Measurements from ENCODE around the gene LOXL3.

The LOXL3 gene

GRCh38 chr2:74573747-74574562, 20.2 kb upstream of the LOXL3 start:
- Histone ChIP-seq H3K27ac (ENCODE audit: low read depth, low read length) (no peak overlapping the region), H3K4me2 (ENCODE audit: low read depth, low read length, poor library complexity, severe bottlenecking) (peak overlapping the region; percentile 16), H4K20me1 (ENCODE audit: low read depth, low read length) (no peaks in the 10 kb centered on the region), H3K9me2 (replicated peaks; ENCODE audit: insufficient read depth, low read length) (no peaks in the 10 kb centered on the region), H3K27me3 (ENCODE audit: low read length) (no peaks in the 10 kb centered on the region), H3K9me3 (ENCODE audit: insufficient read depth, low read length) (no peaks in the 10 kb centered on the region), H2AFZ (ENCODE audit: low read depth, low read length, severe bottlenecking) (peak overlapping the region; percentile 55), H3K4me3 (ENCODE audit: insufficient read depth, low read length, poor library complexity, severe bottlenecking) (no peak overlapping the region), H3K79me2 (ENCODE audit: insufficient read depth, low read length) (no peaks in the 10 kb centered on the region), H3K36me3 (ENCODE audit: low read length) (no peaks in the 10 kb centered on the region), H3F3A (ENCODE audit: insufficient read depth) (0 out of 2 replicates have a peak, but pooled peaks cover 5% of the 10 kb centered on the region), H3K9ac (ENCODE audit: low read length) (no peak overlapping the region)
- TF ChIP-seq EZH2phosphoT487 (conservative IDR thresholded peaks at IDR 0.05; ENCODE audit: low read length) = no peak
- TF ChIP-seq CTCF (IDR thresholded peaks at IDR 0.05; ENCODE audit: insufficient read depth, low read length, poor library complexity, severe bottlenecking) = no peak

GRCh38 chr2:74572178-74572925, 18.6 kb upstream of the LOXL3 start:
- TF ChIP-seq EZH2phosphoT487 (conservative IDR thresholded peaks at IDR 0.05; ENCODE audit: low read length) (no peak), CTCF (IDR thresholded peaks at IDR 0.05; ENCODE audit: insufficient read depth, low read length, poor library complexity, severe bottlenecking) (no peak)
- no peak overlapping the region for H3K4me3 ChIP-seq (ENCODE audit: insufficient read depth, low read length, poor library complexity, severe bottlenecking)
- H3K9me2 ChIP-seq (replicated peaks; ENCODE audit: insufficient read depth, low read length) = no peaks in the 10 kb centered on the region
- H3K36me3 ChIP-seq (ENCODE audit: low read length) = no peaks in the 10 kb centered on the region
- no peak overlapping the region for H3K4me2 ChIP-seq (ENCODE audit: low read depth, low read length, poor library complexity, severe bottlenecking)
- no peaks in the 10 kb centered on the region for H3K27me3 ChIP-seq (ENCODE audit: low read length)
- H3K9ac ChIP-seq (ENCODE audit: low read length) = no peak overlapping the region
- 0 out of 2 replicates have a peak, but pooled peaks cover 5% of the 10 kb centered on the region for H3F3A ChIP-seq (ENCODE audit: insufficient read depth)
- no peak overlapping the region for H2AFZ ChIP-seq (ENCODE audit: low read depth, low read length, severe bottlenecking)
- H3K79me2 ChIP-seq (ENCODE audit: insufficient read depth, low read length) = no peaks in the 10 kb centered on the region
- no peak overlapping the region for H3K27ac ChIP-seq (ENCODE audit: low read depth, low read length)
- no peaks in the 10 kb centered on the region for H3K9me3 ChIP-seq (ENCODE audit: insufficient read depth, low read length)
- no peaks in the 10 kb centered on the region for H4K20me1 ChIP-seq (ENCODE audit: low read depth, low read length)

GRCh38 chr2:74571058-74571457, 17.3 kb upstream of the LOXL3 start:
- Histone ChIP-seq H3K4me2 (ENCODE audit: low read depth, low read length, poor library complexity, severe bottlenecking) (peak overlapping the region; percentile 25), H3F3A (ENCODE audit: insufficient read depth) (0 out of 2 replicates have a peak, but pooled peaks cover 5% of the 10 kb centered on the region), H3K36me3 (ENCODE audit: low read length) (no peaks in the 10 kb centered on the region), H3K9me3 (ENCODE audit: insufficient read depth, low read length) (no peaks in the 10 kb centered on the region), H3K27me3 (ENCODE audit: low read length) (no peaks in the 10 kb centered on the region), H3K9me2 (replicated peaks; ENCODE audit: insufficient read depth, low read length) (no peaks in the 10 kb centered on the region), H2AFZ (ENCODE audit: low read depth, low read length, severe bottlenecking) (peak overlapping the region; percentile 27), H3K27ac (ENCODE audit: low read depth, low read length) (no peak overlapping the region), H3K79me2 (ENCODE audit: insufficient read depth, low read length) (no peaks in the 10 kb centered on the region), H3K4me3 (ENCODE audit: insufficient read depth, low read length, poor library complexity, severe bottlenecking) (no peak overlapping the region), H3K9ac (ENCODE audit: low read length) (no peak overlapping the region), H4K20me1 (ENCODE audit: low read depth, low read length) (no peaks in the 10 kb centered on the region)
- TF ChIP-seq CTCF (IDR thresholded peaks at IDR 0.05; ENCODE audit: insufficient read depth, low read length, poor library complexity, severe bottlenecking) (no peak), EZH2phosphoT487 (conservative IDR thresholded peaks at IDR 0.05; ENCODE audit: low read length) (no peak)
